SK-N-SH (cell line): ENCODE data around the gene RAE1.

ENCODE experiments used
- CTCF ChIP-seq: fragments of 200-600 bp; sonication (generic); IDR thresholded peaks from 2 replicates; pipeline ENCODE4 v1.6.1; 2017; ENCODE audit warnings: antibody characterized with exemption, mild to moderate bottlenecking, moderate library complexity
- EP300 ChIP-seq, 2 experiments: IDR thresholded peaks; 2 replicates each; pipeline versions ENCODE4 v1.4.0 to v1.6.1; 2012; ENCODE audit warnings: borderline replicate concordance in 1 of 2, low read depth in 1 of 2, low read length in 1 of 2
- SIN3A ChIP-seq: IDR thresholded peaks from 2 replicates; pipeline ENCODE4 v1.6.1; 2012; ENCODE audit warnings: low read depth, mild to moderate bottlenecking, low read length, moderate library complexity, borderline replicate concordance
- TF ChIP-seq, protein P1 (sequence below): fragments of 150-350 bp; IDR thresholded peaks from 2 replicates; pipeline ENCODE4 v1.6.1; 2017; ENCODE audit warnings: antibody characterized with exemption, low read length, low read depth, borderline replicate concordance

GRCh38 chr20:57313951-57314350, 37.1 kb upstream of the RAE1 start:
- TF ChIP-seq, protein P1, sequence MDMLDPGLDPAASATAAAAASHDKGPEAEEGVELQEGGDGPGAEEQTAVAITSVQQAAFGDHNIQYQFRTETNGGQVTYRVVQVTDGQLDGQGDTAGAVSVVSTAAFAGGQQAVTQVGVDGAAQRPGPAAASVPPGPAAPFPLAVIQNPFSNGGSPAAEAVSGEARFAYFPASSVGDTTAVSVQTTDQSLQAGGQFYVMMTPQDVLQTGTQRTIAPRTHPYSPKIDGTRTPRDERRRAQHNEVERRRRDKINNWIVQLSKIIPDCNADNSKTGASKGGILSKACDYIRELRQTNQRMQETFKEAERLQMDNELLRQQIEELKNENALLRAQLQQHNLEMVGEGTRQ, result no peak
- TF ChIP-seq EP300 (IDR thresholded peaks at IDR 0.05; ENCODE audit: borderline replicate concordance in 1 of 2, low read depth in 1 of 2, low read length in 1 of 2), result no peak
- TF ChIP-seq CTCF, result no peak
- no peak for TF ChIP-seq SIN3A
